ENCODE measurements around the gene FBLN7.

DNA sequence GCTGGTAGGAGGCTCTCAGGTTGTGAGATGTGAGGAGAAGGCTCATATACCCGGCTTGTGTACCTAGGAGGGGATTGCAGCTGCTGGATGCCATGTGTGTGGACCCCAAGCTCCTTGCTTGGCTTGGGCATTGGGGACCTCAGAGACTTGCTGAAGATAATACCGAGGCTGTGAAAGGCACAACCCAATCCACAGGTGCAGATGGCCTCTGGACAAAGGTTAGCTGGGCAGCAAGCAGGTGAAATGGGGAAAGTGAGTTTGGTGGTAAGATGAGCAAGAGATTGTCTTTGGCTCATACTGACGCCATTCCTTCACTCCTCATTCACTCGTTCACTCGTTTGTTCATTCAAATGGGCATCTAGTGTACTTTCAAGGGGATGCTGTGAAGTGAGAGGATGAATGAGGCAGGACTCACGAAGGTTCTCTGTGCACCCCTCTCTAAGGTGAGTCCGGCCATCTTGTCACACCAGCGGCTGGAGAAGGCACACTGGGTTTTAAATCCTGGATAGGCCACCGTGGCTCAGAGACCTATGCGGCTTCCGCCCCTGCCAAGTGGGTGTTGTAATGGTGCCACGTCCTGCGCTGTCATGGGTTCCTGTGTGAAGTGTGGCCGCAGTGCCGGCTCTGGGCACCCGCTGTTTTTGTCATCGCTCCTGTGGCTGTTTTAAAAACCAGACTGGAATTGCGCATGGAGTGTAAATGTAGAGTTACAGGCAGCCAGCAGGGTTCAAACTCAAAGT is 13.7 kb downstream of the FBLN7 start:
- TF ChIP-seq CTCF (IDR thresholded peaks at IDR 0.05): no peak
- no peak for TF ChIP-seq POLR2A (IDR thresholded peaks at IDR 0.05)
